GM13976 (cell line): Measurements from ENCODE around the gene ACAA2.

Experiments used
- DNase-seq: peaks from one replicate; pipeline ENCODE4 v3.0.0; 2012; ENCODE audit warnings: low spot score
- CTCF ChIP-seq: IDR thresholded peaks from 2 replicates; pipeline ENCODE4 v1.5.1; 2012; ENCODE audit warnings: borderline replicate concordance, mild to moderate bottlenecking; ENCODE audit not compliant: insufficient read depth; ENCODE audit errors: extremely low read depth, missing control alignments, control extremely low read depth
- in situ Hi-C: fragments of 300-500 bp; cut with MboI; formaldehyde crosslinking; loops from one replicate; pipeline ENCODE4 v1.12.0; 2022; ENCODE audit warnings: low sequenced_read_pairs, mixed read lengths, inconsistent platforms; ENCODE audit not compliant: unreplicated experiment

Gene ACAA2

GRCh38 chr18:49850636-49851035 is 37.3 kb upstream of the ACAA2 start:
- in situ Hi-C loops, result loop anchor here (10.0 to 25.0 kb wide), 2 partner anchors 336 to 1163 kb away; no protein-coding TSS in a partner anchor
- no peak for DNase-seq
- no peak for TF ChIP-seq CTCF

GRCh38 chr18:49849331-49850217 is 36.2 kb upstream of the ACAA2 start:
- no peak for TF ChIP-seq CTCF
- in situ Hi-C loops, result loop anchor here (10.0 to 25.0 kb wide), 2 partner anchors 335 to 1162 kb away; no protein-coding TSS in a partner anchor
- DNase-seq, result no peak

- TF ChIP-seq CTCF, result no peak
- in situ Hi-C loops, result no loop called here
- no peak for DNase-seq
Observed at GRCh38 chr18:49848115-49848514, 34.8 kb upstream of the ACAA2 start.

GRCh38 chr18:49847524-49847923 is 34.2 kb upstream of the ACAA2 start:
- no peak for TF ChIP-seq CTCF
- no peak for DNase-seq
- in situ Hi-C loops, result no loop called here

GRCh38 chr18:49846718-49847470 is 33.6 kb upstream of the ACAA2 start:
- TF ChIP-seq CTCF, result no peak
- peak; percentile 9 for DNase-seq
- in situ Hi-C loops, result no loop called here

- in situ Hi-C loops, result no loop called here
- DNase-seq, result no peak
- no peak for TF ChIP-seq CTCF
Observed at GRCh38 chr18:49846361-49846662, 33.0 kb upstream of the ACAA2 start.
